Activated CD8-positive, alpha-beta memory T cell treated with anti-CD3 and anti-CD28 coated beads for 48 hours (primary cell): ENCODE results near the gene DIDO1.

Experiments used
- DNase-seq, 3 experiments: peaks; one replicate each; pipeline ENCODE4 v3.0.0-alpha.2; 2020; ENCODE audit warnings: low read depth in 2 of 3, low spot score in 2 of 3

DIDO1 gene

DNA sequence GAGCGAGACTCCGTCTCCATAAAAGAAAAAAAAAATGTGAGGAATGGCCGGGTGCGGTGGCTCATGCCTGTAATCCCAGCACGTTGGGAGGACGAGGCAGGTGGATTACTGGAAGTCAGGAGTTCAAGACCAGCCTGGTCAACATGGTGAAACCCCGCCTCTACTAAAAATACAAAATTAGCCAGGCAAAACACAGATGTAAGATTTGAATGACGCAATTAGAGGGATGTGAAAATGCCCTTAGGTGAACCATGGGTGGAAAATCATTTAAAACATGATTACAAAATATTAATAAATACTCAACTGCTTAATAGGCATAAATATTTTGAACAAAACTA, 88.5 kb downstream of the DIDO1 start:
- no peak for DNase-seq

DNA sequence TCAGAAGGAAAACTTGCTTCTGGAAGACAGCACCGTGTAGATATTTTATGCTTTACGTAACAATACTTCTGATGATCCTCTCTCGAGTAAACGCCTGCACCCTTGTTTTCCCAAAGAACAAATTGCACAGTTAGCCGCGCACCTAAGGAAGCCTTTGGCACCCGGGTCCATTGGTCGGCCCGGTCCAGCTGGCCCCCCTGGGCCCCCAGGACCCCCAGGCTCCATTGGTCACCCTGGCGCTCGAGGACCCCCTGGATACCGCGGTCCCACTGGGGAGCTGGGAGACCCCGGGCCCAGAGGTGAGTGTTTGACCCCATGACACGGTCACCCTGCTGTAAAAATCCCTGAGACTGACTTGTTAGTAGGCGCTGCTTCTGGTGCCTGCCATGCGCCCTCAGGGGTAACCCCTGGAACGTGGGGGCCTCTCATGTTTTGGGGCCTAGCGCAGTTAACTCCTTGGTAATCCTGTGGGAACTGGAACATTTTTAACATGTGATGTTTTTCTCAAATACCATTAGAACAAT, 89.3 kb downstream of the DIDO1 start:
- no peak for DNase-seq

DNA sequence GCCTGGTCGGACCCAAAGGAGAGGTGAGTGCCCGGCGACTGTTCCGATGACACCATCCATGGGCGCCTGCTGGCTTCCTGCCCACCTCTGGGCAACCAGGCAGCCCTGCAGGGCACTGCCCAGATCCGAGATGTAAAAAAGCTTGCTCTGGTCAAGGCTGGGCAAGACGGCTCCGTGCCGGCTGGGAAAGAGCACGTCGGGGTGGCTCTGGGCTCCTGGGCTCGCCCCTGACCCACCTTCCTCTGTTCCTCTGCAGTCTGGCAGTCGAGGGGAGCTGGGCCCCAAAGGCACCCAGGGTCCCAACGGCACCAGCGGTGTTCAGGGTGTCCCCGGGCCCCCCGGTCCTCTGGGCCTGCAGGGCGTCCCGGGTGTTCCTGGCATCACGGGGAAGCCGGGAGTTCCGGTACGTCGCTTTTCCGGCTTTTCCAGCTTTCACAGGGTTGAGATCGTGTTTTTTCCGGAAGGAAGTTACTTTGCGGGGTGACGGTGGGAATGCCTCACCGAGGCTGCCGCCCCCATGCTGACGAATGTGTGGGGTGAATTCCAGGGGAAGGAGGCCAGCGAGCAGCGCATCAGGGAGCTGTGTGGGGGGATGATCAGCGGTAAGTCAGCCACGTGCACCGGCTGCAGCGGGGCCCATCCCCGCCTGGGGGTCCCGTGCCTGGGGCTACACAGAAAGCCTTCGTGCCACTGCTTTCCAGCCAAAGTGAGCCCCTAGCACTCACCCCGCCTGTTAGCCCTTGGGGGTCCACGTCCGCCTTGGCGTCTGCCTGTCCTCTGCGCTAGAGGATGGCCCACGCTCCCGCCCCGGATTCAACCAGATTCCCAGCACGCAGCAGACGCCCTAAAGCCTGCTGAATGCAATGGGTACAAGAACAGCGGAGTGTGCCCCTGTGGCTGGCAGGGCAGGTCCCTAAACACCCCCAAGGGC, 90.1 kb downstream of the DIDO1 start:
- DNase-seq = no peak

DNA sequence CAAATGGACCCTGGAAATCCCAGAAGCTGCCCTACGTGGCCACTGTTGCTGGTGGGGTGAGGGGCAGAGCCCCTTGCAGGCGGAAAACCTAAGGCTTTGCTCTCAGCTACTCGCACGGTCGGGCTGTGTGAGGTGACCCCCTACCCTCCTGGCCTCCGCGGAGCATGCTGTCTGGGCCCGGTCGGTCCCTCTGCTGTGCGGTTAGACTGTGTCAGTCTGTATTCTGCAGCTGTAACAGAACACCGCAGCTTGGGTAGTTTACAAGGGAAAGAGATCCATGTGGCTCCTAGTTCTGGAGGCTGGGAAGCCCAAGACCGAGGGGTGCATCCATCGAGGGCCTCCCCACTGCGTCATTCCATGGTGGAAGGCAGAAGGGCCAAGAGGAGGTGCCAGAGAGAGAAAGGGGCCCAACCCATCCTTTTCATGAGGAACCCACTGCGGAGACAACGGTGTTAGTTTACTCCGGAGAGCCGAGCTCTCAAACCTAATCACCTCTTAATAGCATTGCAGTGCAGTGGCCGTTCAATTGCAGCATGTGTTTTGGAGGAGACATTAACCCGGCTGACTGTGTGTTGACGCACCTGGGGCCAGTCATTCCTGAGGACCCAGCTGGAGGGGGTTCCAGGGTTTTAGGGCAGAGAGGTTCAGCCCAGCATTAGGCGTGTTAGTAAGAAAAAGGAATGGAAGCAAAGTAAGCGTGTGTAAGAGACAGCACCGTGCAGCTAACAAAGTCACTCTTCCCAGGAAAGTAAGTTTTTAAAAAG, 91.2 kb downstream of the DIDO1 start:
- DNase-seq = no peak

DNA sequence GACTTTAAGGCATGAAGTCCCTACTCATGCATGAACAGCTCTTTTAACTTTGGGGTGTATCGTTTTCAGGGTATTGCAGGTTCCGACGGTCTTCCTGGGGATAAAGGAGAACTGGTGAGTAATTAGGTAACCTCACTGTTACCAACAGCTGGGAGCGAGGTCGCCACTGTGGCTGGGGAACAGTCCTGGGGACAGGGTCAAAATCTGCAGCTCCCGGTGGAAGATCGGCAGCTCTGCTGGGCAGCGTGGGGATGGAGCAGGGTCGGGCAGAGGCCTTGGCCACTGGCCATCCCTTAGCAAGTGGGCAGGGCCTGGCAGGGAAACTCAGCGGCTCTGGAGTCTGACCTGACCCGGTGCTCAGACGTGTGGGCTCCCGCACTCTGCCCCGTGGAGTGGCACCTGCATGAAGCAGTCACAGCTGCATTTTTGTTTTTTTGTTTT, 93.3 kb downstream of the DIDO1 start:
- no peak for DNase-seq

DNA sequence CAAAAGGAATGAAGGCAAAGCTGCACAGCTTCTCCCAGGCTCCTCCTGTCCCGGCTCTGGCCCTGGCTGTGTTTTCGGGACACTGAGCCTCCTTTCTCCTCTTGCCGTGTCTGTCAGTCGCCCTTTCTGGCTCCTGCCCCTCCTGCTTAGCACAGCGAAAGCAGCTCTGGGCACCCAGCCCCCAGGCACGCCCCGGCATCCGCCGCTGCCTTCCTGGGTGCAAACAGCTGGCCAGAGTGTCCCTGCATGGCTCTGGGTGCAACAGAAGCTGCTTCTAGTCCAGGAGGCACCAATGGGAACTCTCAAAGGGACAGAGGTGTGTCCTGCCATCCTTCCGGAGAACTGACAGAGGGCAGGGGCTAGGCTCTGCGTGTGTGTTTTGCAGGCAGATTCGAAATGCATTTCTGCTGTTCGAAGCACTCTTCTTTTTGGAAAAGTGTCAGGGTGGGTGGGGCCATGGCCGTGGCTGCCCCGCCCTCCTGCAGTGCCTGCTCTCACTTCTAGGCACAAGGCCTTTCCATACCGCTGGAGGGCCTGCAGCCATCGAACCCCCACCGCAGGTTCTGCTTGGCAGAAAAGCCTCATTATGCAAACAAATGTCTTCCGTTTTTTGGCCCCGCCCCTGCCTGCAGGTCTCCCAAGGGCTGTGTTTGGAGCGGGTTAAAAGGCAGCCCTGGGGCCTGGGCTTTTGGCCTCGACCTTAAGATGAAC, 93.9 kb downstream of the DIDO1 start:
- no peak for DNase-seq

DNA sequence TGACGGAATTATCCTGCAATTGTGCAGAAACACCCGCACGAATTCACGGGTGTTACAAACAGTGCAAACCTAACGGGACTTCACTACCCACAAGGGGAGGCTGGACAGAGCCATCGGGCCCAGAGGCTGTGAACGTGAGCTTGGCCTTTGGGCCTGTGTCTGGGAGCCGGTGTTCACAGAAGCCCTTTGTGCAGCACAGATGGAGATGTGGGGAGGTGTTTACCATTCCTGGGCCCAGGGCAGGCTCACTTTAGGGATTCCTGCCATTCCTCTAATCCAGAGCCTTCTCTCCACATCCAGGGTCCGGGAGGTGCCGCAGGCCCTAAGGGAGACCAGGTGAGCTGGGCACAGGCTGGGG, 94.5 kb downstream of the DIDO1 start:
- no peak for DNase-seq

DNA sequence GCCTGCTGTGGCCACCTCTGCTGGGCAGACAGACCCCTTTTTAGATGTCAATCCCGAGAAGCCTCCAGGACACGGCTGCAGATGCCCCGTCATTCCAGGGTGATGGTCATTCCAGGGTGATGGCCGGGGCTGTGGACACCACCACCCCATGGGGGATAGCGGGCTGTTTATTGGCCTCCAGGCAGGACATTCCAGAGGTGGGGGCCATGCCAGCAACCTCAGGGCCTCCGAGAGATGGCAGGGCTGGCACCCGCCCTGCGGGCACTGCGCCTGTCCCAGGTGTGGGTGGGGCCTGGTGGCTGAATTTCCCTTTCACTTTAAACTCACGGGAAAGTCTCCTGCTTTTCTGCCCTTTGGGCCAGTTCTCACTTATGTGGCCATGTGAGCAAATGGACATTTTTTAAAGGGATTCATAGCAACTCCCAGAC, 94.9 kb downstream of the DIDO1 start:
- no peak for DNase-seq

DNA sequence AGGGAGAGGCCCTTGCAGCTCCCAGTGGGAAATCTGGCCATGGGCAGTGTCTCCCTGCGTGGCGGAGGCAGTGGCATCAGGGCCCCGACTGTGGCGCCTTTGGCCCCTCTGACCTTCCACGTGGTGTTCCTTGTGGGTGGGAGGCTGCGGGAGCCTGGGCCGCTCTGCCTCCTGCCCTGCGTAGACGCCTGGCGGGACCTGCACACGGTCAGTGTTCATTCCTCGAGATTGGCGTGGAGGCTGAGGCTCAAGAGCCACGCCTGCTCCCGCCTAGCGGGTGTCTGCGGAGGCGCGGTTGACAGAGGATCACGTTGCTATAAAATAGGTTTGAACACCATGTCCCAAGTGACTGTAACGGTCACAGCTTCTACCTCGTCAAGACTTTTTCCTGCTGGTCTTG, 95.5 kb downstream of the DIDO1 start:
- no peak for DNase-seq

DNA sequence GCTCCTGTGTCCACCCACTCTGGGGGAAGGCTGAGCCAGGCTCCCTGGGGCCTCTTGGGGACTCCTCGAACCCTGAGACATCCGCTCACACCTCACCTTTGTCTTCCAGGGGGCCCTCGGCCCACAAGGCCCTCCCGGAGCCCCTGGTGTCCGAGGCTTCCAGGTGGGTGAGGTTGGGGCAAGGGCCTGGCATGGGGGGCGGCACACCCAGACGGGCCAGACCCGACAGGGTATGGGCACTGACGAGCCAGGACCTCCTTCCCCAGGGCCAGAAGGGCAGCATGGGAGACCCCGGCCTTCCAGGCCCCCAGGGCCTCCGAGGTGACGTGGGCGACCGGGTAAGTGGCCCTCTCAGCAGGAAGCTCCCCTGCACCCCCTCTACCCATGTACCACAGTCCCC, 96.1 kb downstream of the DIDO1 start:
- DNase-seq = no peak

DNA sequence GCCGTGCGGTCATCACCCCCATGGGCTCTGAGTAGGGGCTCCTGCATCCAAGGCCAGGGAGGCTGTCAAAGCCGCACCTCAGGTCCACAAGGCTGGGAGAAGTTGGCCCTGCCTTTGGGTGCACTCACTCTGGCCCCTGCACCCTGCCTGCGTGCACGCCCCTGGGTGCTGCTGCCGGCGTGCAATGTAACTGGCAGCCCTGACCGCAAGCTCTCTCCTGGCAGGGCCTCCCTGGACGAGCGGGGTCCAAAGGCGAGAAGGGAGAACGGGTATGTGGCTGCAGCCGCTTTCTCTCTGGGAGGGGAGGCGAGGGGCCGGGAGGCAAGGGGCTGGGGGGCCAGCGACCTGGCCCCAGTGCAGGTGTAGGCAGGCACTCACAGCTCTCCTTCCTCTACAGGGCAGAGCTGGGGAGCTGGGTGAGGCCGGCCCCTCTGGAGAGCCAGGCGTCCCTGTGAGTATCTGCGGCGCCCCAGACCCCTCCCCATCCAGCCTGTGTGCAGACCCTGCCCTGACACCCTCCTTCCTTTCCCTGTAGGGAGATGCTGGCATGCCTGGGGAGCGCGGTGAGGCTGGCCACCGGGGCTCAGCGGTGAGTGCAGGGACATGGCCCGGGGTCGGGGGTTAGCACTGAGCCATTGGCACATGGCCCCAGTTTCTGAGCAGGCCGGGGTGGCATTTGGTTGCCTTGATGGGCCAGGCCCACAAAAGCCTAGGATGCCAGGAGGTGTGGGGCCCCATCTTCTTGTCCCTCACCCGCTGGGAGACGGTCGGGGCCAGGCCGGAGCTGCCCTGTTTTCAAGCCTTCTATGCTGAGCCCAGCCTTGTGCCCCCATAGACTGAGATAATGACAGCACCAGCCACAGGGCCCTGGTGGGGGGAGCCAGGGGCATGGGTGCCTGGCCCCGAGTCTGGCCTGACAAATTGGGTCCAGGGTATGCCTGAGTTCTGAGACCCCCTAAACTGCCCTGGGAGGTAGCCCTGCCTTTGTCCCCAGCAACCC, 96.8 kb downstream of the DIDO1 start:
- DNase-seq = no peak

DNA sequence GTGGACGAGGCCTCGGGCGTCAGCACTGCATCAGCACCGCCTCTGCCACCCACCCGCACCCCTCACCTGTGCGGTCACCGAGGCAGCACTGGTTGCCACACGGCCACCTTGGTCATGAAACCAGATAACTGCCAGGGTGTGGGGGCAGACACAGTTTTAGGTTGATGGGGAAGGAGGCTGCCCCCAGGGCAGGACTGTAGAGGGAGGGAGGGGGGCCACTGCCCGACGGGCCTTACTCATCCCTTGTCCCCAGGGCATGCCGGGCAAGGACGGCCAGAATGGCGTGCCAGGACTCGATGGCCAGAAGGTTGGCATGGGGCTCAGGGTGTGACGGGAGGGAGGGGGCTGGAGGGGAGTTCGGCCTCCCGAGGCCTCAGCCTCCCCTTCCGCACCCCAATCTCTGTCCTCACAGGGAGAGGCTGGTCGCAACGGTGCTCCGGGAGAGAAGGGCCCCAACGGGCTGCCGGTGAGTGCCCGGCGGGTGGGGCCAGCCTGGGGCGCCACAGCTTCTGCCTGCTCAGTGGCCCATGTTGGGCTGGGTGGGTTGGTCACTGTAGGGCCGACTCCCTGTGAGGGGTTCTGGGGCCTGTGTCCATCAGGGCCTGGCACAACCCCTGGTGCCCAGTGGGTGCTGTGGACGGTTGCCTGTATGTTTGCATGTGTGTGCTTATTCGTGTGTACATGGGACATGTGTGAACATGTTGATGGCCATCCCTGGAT, 97.6 kb downstream of the DIDO1 start:
- no peak for DNase-seq

DNA sequence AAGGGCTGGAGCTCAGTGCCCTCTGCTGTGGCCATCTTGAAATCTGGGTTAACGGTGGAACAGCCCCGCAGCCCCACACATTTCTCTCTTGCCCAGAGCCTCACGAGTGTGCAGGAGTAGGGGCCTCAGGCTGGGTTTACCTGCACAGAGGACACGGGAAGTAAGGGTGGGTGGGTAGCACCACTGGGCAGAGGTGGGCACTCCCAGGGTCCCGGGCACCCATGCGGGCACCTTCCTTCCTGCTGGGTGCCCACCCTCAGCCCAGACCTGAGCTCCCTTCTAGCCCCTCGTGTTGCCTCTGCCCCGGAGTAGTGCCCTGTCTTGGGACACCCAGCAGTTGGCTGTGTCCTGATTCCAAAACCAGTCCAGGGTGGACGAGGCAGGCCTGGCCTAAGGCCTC, 98.3 kb downstream of the DIDO1 start:
- no peak for DNase-seq
